Fibroblast of lung (primary cell): Measurements from ENCODE around the gene KCNQ4. TPM values are rescaled to one million over a fixed set of nuclear protein-coding genes. Genes with fewer than 3 reads are reported as not detected.

ENCODE experiments used
- DNase-seq, 2 donors: peaks; one replicate each; pipeline versions ENCODE4 v3.0.0 to v3.0.0-alpha.2; 2010; ENCODE audit warnings: low read depth in 2 of 2
- H2AFZ ChIP-seq: 2 replicates; pipeline ENCODE4 v1.5.1; 2012; ENCODE audit warnings: low read length, control low read depth, inconsistent platforms
- H3K27ac ChIP-seq: 2 replicates; pipeline ENCODE4 v1.5.1; 2011; ENCODE audit warnings: low read length, control low read depth; ENCODE audit not compliant: insufficient read depth
- H3K27me3 ChIP-seq: 2 replicates; pipeline ENCODE4 v1.5.1; 2011; ENCODE audit warnings: mild to moderate bottlenecking, low read length; ENCODE audit not compliant: control insufficient read depth, insufficient read depth
- H3K36me3 ChIP-seq: 2 replicates; pipeline ENCODE4 v1.5.1; 2011; ENCODE audit warnings: low read length; ENCODE audit not compliant: control insufficient read depth, insufficient read depth
- H3K4me1 ChIP-seq: 2 replicates; pipeline ENCODE4 v1.5.1; 2011; ENCODE audit warnings: low read length; ENCODE audit not compliant: control insufficient read depth, insufficient read depth; ENCODE audit errors: extremely low read depth
- H3K4me2 ChIP-seq: 2 replicates; pipeline ENCODE4 v1.5.1; 2011; ENCODE audit warnings: low read length, control low read depth; ENCODE audit not compliant: insufficient read depth; ENCODE audit errors: extremely low read depth
- H3K4me3 ChIP-seq, 4 experiments: fragments of 200-600 bp in 1 of 4; sonication (generic) in 1 of 4; replicated peaks in 1 of 4; 2 replicates each; pipeline ENCODE4 v1.5.1; 2011 to 2016; ENCODE audit warnings: low read length in 4 of 4, low read depth in 3 of 4, mild to moderate bottlenecking in 3 of 4, control low read depth in 2 of 4, inconsistent platforms in 1 of 4, mixed read lengths in 1 of 4; ENCODE audit not compliant: insufficient read depth in 1 of 4; ENCODE audit errors: control extremely low read depth in 1 of 4
- H3K79me2 ChIP-seq: 2 replicates; pipeline ENCODE4 v1.5.1; 2012; ENCODE audit warnings: mild to moderate bottlenecking, low read length, inconsistent platforms; ENCODE audit not compliant: control insufficient read depth, insufficient read depth
- H3K9ac ChIP-seq: 2 replicates; pipeline ENCODE4 v1.5.1; 2011; ENCODE audit warnings: mild to moderate bottlenecking, low read length, control low read depth; ENCODE audit not compliant: insufficient read depth
- H3K9me3 ChIP-seq: 2 replicates; pipeline ENCODE4 v1.5.1; 2012; ENCODE audit warnings: low read depth, low read length; ENCODE audit not compliant: control insufficient read depth, insufficient read depth
- H4K20me1 ChIP-seq: 2 replicates; pipeline ENCODE4 v1.5.1; 2011; ENCODE audit warnings: low read length; ENCODE audit not compliant: control insufficient read depth, insufficient read depth; ENCODE audit errors: extremely low read depth
- EZH2 ChIP-seq: IDR thresholded peaks from 2 replicates; pipeline ENCODE4 v1.5.1; 2012; ENCODE audit warnings: low read length, control low read depth, mild to moderate bottlenecking; ENCODE audit errors: missing control alignments
- polyA plus RNA-seq, 2 donors: library from polyadenylated mRNA; depleted of rRNA in 1 of 2; stranded (reverse) in 1 of 2; unstranded in 1 of 2; fragments of >200 nt; gene quantifications; 2 replicates each; pipeline ENCODE4 v1.2.1, GENCODE V29; 2011 to 2012; ENCODE audit warnings: missing spikeins in 1 of 2
- total RNA-seq: library from RNA; depleted of rRNA; stranded (reverse); fragments of >200 nt; gene quantifications from 2 replicates; pipeline ENCODE4 v1.2.1, GENCODE V29; 2014
- TF ChIP-seq, protein P1 (sequence below), 2 donors: IDR thresholded peaks in 1 of 2; conservative IDR thresholded peaks in 1 of 2; 1 replicate in 1 of 2; 2 replicates in 1 of 2; pipeline ENCODE4 v1.5.1; 2011 to 2012; ENCODE audit warnings: low read length in 2 of 2, control low read depth in 1 of 2, inconsistent platforms in 1 of 2, low read depth in 1 of 2, mild to moderate bottlenecking in 1 of 2

KCNQ4 gene
- total and polyA plus RNA-seq, 2 donors (not counting 1 experiment from before 2014, with no cell fraction given), result under 0.01 to 0.03 TPM

GRCh38 chr1:40808444-40808843, 24.9 kb downstream of the KCNQ4 start:
- H3K27ac ChIP-seq, result no peak overlapping the region
- TF ChIP-seq EZH2, result no peak
- TF ChIP-seq, protein P1, sequence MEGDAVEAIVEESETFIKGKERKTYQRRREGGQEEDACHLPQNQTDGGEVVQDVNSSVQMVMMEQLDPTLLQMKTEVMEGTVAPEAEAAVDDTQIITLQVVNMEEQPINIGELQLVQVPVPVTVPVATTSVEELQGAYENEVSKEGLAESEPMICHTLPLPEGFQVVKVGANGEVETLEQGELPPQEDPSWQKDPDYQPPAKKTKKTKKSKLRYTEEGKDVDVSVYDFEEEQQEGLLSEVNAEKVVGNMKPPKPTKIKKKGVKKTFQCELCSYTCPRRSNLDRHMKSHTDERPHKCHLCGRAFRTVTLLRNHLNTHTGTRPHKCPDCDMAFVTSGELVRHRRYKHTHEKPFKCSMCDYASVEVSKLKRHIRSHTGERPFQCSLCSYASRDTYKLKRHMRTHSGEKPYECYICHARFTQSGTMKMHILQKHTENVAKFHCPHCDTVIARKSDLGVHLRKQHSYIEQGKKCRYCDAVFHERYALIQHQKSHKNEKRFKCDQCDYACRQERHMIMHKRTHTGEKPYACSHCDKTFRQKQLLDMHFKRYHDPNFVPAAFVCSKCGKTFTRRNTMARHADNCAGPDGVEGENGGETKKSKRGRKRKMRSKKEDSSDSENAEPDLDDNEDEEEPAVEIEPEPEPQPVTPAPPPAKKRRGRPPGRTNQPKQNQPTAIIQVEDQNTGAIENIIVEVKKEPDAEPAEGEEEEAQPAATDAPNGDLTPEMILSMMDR (conservative IDR thresholded peaks at IDR 0.05 in 1 of 2, IDR thresholded peaks at IDR 0.05 in 1 of 2; ENCODE audit: low read depth in 1 of 2, low read length in 2 of 2), result no peak
- H2AFZ ChIP-seq, result no peak overlapping the region
- DNase-seq, result no peak
- H3K36me3 ChIP-seq, result no peaks in the 10 kb centered on the region
- no peaks in the 10 kb centered on the region for H3K9me3 ChIP-seq
- H3K27me3 ChIP-seq, result peaks cover 12% of the 10 kb centered on the region
- H3K4me1 ChIP-seq, result no peaks in the 10 kb centered on the region
- H3K9ac ChIP-seq, result no peak overlapping the region
- no peak overlapping the region for H3K4me3 ChIP-seq
- no peaks in the 10 kb centered on the region for H3K79me2 ChIP-seq
- H3K4me2 ChIP-seq, result no peak overlapping the region
- H4K20me1 ChIP-seq, result no peaks in the 10 kb centered on the region

GRCh38 chr1:40808909-40809308, 25.3 kb downstream of the KCNQ4 start:
- no peaks in the 10 kb centered on the region for H4K20me1 ChIP-seq
- DNase-seq, result no peak
- no peak overlapping the region for H3K4me2 ChIP-seq
- no peaks in the 10 kb centered on the region for H3K36me3 ChIP-seq
- TF ChIP-seq EZH2, result no peak
- TF ChIP-seq, protein P1 (conservative IDR thresholded peaks at IDR 0.05 in 1 of 2, IDR thresholded peaks at IDR 0.05 in 1 of 2; ENCODE audit: low read depth in 1 of 2, low read length in 2 of 2), result no peak
- no peak overlapping the region for H3K4me3 ChIP-seq
- no peaks in the 10 kb centered on the region for H3K4me1 ChIP-seq
- H3K9me3 ChIP-seq, result no peaks in the 10 kb centered on the region
- peaks cover 12% of the 10 kb centered on the region for H3K27me3 ChIP-seq
- no peak overlapping the region for H2AFZ ChIP-seq
- H3K9ac ChIP-seq, result no peak overlapping the region
- H3K27ac ChIP-seq, result no peak overlapping the region
- H3K79me2 ChIP-seq, result no peaks in the 10 kb centered on the region

GRCh38 chr1:40810927-40811326, 27.3 kb downstream of the KCNQ4 start:
- Histone ChIP-seq H3K36me3 (no peaks in the 10 kb centered on the region), H3K9me3 (no peaks in the 10 kb centered on the region), H3K79me2 (no peaks in the 10 kb centered on the region), H3K27me3 (peaks cover 12% of the 10 kb centered on the region), H3K4me2 (no peak overlapping the region), H3K4me1 (no peaks in the 10 kb centered on the region), H3K27ac (no peak overlapping the region), H3K9ac (no peak overlapping the region), H4K20me1 (no peaks in the 10 kb centered on the region), H2AFZ (no peak overlapping the region), H3K4me3 (no peak overlapping the region)
- no peak for DNase-seq
- TF ChIP-seq, protein P1 (conservative IDR thresholded peaks at IDR 0.05 in 1 of 2, IDR thresholded peaks at IDR 0.05 in 1 of 2; ENCODE audit: low read depth in 1 of 2, low read length in 2 of 2), result no peak
- no peak for TF ChIP-seq EZH2
